Right atrium auricular region (tissue), 2 donors: Measurements from ENCODE around the gene CACNA2D3. TPM values are rescaled to one million over a fixed set of nuclear protein-coding genes. Genes with fewer than 3 reads are reported as not detected.

Experiments
- DNase-seq: peaks from one replicate; pipeline ENCODE4 v3.0.0-alpha.2; 2019; ENCODE audit warnings: low spot score
- H3K27ac ChIP-seq, 2 donors: fragments of 200-600 bp; sonication (generic); 1 replicate in 1 of 2; 2 replicates in 1 of 2; pipeline ENCODE4 v1.5.1; 2016 to 2019
- H3K27me3 ChIP-seq, 2 donors: fragments of 200-600 bp; sonication (generic); one replicate each; pipeline versions ENCODE4 v1.5.1 to v1.6.0; 2017 to 2019
- H3K36me3 ChIP-seq: fragments of 200-600 bp; sonication (generic); one replicate; pipeline ENCODE4 v1.5.1; 2016
- H3K4me1 ChIP-seq, 2 donors: fragments of 200-600 bp; sonication (generic); one replicate each; pipeline versions ENCODE4 v1.5.1 to v1.6.0; 2017 to 2019
- H3K4me3 ChIP-seq, 2 donors: fragments of 200-600 bp; sonication (generic); 1 replicate in 1 of 2; 2 replicates in 1 of 2; pipeline ENCODE4 v1.5.1; 2017 to 2019; ENCODE audit warnings: mild to moderate bottlenecking in 1 of 2, moderate library complexity in 1 of 2
- H3K9me3 ChIP-seq, 2 donors: fragments of 200-600 bp; sonication (generic); one replicate each; pipeline ENCODE4 v1.5.1; 2019
- CTCF ChIP-seq, 2 donors: fragments of 200-600 bp; sonication (generic); IDR thresholded peaks; one replicate each; pipeline ENCODE4 v1.5.1; 2019; ENCODE audit warnings: antibody characterized with exemption in 2 of 2
- total RNA-seq, 2 donors: library from RNA; depleted of rRNA; stranded (reverse); fragments of >200 nt; gene quantifications; one replicate each; pipeline ENCODE4 v1.1.0, GENCODE V29; 2016

The CACNA2D3 gene
- total RNA-seq, 2 donors from 2014 or later: 10.9 to 17.2 TPM

GRCh38 chr3:54535619-54536018 is 413.3 kb downstream of the CACNA2D3 start:
- H3K9me3 ChIP-seq: no peaks in the 10 kb centered on the region
- no peak overlapping the region for H3K27ac ChIP-seq
- H3K27me3 ChIP-seq: no peaks in the 10 kb centered on the region
- TF ChIP-seq CTCF (IDR thresholded peaks at IDR 0.05): no peak
- DNase-seq: no peak
- no peak overlapping the region for H3K4me3 ChIP-seq
- no peaks in the 10 kb centered on the region for H3K4me1 ChIP-seq
- no peaks in the 10 kb centered on the region for H3K36me3 ChIP-seq

GRCh38 chr3:54536450-54536849 is 414.1 kb downstream of the CACNA2D3 start:
- no peaks in the 10 kb centered on the region for H3K9me3 ChIP-seq
- no peaks in the 10 kb centered on the region for H3K36me3 ChIP-seq
- TF ChIP-seq CTCF (IDR thresholded peaks at IDR 0.05): no peak
- H3K4me3 ChIP-seq: no peak overlapping the region
- no peaks in the 10 kb centered on the region for H3K4me1 ChIP-seq
- no peak overlapping the region for H3K27ac ChIP-seq
- H3K27me3 ChIP-seq: no peaks in the 10 kb centered on the region
- DNase-seq: no peak

- Histone ChIP-seq H3K27me3 (no peaks in the 10 kb centered on the region), H3K27ac (no peak overlapping the region), H3K4me3 (no peak overlapping the region), H3K9me3 (no peaks in the 10 kb centered on the region), H3K4me1 (no peaks in the 10 kb centered on the region), H3K36me3 (no peaks in the 10 kb centered on the region)
- no peak for TF ChIP-seq CTCF (IDR thresholded peaks at IDR 0.05)
- DNase-seq: no peak
Observed at GRCh38 chr3:54537506-54537905, 415.2 kb downstream of the CACNA2D3 start.

- Histone ChIP-seq H3K9me3 (no peaks in the 10 kb centered on the region), H3K27me3 (no peaks in the 10 kb centered on the region), H3K36me3 (no peaks in the 10 kb centered on the region), H3K27ac (no peak overlapping the region), H3K4me1 (no peaks in the 10 kb centered on the region), H3K4me3 (no peak overlapping the region)
- no peak for TF ChIP-seq CTCF (IDR thresholded peaks at IDR 0.05)
- DNase-seq: no peak
Observed at GRCh38 chr3:54538346-54538745, 416.0 kb downstream of the CACNA2D3 start.

GRCh38 chr3:54541369-54541768 is 419.0 kb downstream of the CACNA2D3 start:
- TF ChIP-seq CTCF (IDR thresholded peaks at IDR 0.05): no peak
- no peaks in the 10 kb centered on the region for H3K27me3 ChIP-seq
- H3K4me1 ChIP-seq: no peaks in the 10 kb centered on the region
- H3K27ac ChIP-seq: no peak overlapping the region
- H3K36me3 ChIP-seq: no peaks in the 10 kb centered on the region
- H3K4me3 ChIP-seq: no peak overlapping the region
- DNase-seq: no peak
- H3K9me3 ChIP-seq: no peaks in the 10 kb centered on the region

- no peak for DNase-seq
- no peaks in the 10 kb centered on the region for H3K27me3 ChIP-seq
- H3K4me3 ChIP-seq: no peak overlapping the region
- H3K9me3 ChIP-seq: no peaks in the 10 kb centered on the region
- no peak overlapping the region for H3K27ac ChIP-seq
- H3K36me3 ChIP-seq: no peaks in the 10 kb centered on the region
- no peak for TF ChIP-seq CTCF (IDR thresholded peaks at IDR 0.05)
- H3K4me1 ChIP-seq: no peaks in the 10 kb centered on the region
Observed at GRCh38 chr3:54543446-54543845, 421.1 kb downstream of the CACNA2D3 start.
